PC-9 (cell line): ENCODE measurements around the gene HIVEP2.

Experiments
- CTCF ChIP-seq: fragments of 200-600 bp; sonication (generic); conservative IDR thresholded peaks from 2 replicates; pipeline ENCODE4 v1.6.1; 2017; ENCODE audit warnings: mixed run types, antibody characterized with exemption, mild to moderate bottlenecking, moderate library complexity
- EZH2 ChIP-seq: fragments of 200-600 bp; sonication (generic); IDR thresholded peaks from 2 replicates; pipeline ENCODE4 v1.8.0; 2017; ENCODE audit warnings: antibody characterized with exemption, low read depth

DNA sequence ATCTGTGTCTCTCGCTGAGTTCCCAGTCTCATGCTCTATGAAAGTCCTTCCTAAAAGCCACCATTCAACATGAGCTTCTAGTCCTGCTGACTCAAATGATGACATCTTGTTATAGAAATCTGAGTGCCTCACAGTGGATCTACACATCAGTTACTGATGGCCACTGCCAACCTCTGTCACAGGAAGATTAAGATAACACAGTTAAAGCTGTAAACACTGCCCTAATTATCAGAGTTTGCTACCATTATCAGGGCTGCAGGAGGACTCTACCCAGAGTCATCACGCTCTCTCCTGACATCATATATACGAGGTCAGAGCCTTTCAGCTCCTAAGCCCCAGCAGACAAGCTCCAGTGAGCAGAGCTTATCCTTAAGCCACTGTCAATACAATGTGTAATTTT, 63.2 kb downstream of the HIVEP2 start:
- TF ChIP-seq CTCF: no peak
- no peak for TF ChIP-seq EZH2
